IMR-90 (cell line): ENCODE results near the gene TMEM14A. TPM values are rescaled to one million over a fixed set of nuclear protein-coding genes. Genes with fewer than 3 reads are reported as not detected.
"Not testable (repeated sequence)": the region's sequence is repeated elsewhere in the genome, so short reads cannot be mapped to it uniquely, and the experiment has no call there.

Source experiments
- ATAC-seq: fragments of 200-7000 bp; cut with Tn5 transposase; 2 replicates; pipeline ENCODE4 v1.9.1; 2020; ENCODE audit warnings: low read depth, mild to moderate bottlenecking, moderate library complexity
- BruUV-seq: library from RNA; stranded (reverse); fragments of 400-500 nt; replicated peaks from 2 replicates; lab custom pipeline; 2021; lab: Mats Ljungman, UMichigan
- CTCF ChIA-PET: fragments of 300-600 bp; formaldehyde crosslinking; extraction: SDS; loops from one replicate; lab custom pipeline; 2021; ENCODE audit warnings: antibody characterized with exemption; lab: Yijun Ruan, JAX
- POLR2A ChIA-PET: fragments of 300-600 bp; sonication (Branson Sonifier 250); formaldehyde crosslinking; loops from one replicate; lab custom pipeline; 2022; ENCODE audit warnings: antibody characterized with exemption; ENCODE audit not compliant: unreplicated experiment; lab: Charles Lee
- DNase-seq: peaks from one replicate; pipeline ENCODE4 v3.0.0; 2013
- H2AFZ ChIP-seq: replicated peaks from 2 replicates; pipeline ENCODE3; 2013; ENCODE audit warnings: low read length, mild to moderate bottlenecking; ENCODE audit not compliant: poor library complexity
- H2AK5ac ChIP-seq: 2 replicates; pipeline ENCODE4 v1.6.1; 2013; ENCODE audit warnings: low read depth, low read length, inconsistent platforms
- H2AK9ac ChIP-seq: replicated peaks from 2 replicates; pipeline ENCODE3; 2013; ENCODE audit warnings: mild to moderate bottlenecking, low read depth, low read length, moderate library complexity; ENCODE audit not compliant: poor library complexity
- H2BK120ac ChIP-seq: 2 replicates; pipeline ENCODE4 v1.6.1; 2013; ENCODE audit warnings: low read depth, low read length, inconsistent platforms
- H2BK15ac ChIP-seq: 3 replicates; pipeline ENCODE4 v1.6.1; 2013; ENCODE audit warnings: low read depth, low read length, inconsistent platforms
- H2BK20ac ChIP-seq: 2 replicates; pipeline ENCODE4 v1.6.1; 2013; ENCODE audit warnings: low read depth, mild to moderate bottlenecking, inconsistent platforms, low read length, moderate library complexity
- H2BK5ac ChIP-seq: 2 replicates; pipeline ENCODE4 v1.6.1; 2013; ENCODE audit warnings: mild to moderate bottlenecking, low read depth, low read length, inconsistent platforms; ENCODE audit not compliant: poor library complexity, severe bottlenecking
- H3K14ac ChIP-seq: replicated peaks from 2 replicates; pipeline ENCODE4 v1.6.1; 2013; ENCODE audit warnings: low read depth, low read length, inconsistent platforms
- H3K18ac ChIP-seq: 2 replicates; pipeline ENCODE4 v1.6.1; 2013; ENCODE audit warnings: low read depth, low read length, control low read depth
- H3K23ac ChIP-seq: 2 replicates; pipeline ENCODE4 v1.6.1; 2013; ENCODE audit warnings: low read depth, low read length, inconsistent platforms
- H3K27ac ChIP-seq: 2 replicates; pipeline ENCODE4 v1.5.1; 2013; ENCODE audit warnings: mild to moderate bottlenecking, control low read depth, low read length; ENCODE audit not compliant: insufficient read depth
- H3K27me3 ChIP-seq: 2 replicates; pipeline ENCODE4 v1.6.1; 2013; ENCODE audit warnings: low read length; ENCODE audit not compliant: control insufficient read depth, insufficient read depth
- H3K36me3 ChIP-seq: 2 replicates; pipeline ENCODE4 v1.6.1; 2013; ENCODE audit warnings: low read length, mixed read lengths; ENCODE audit not compliant: control insufficient read depth, insufficient read depth
- H3K4ac ChIP-seq: 2 replicates; pipeline ENCODE4 v1.6.1; 2013; ENCODE audit warnings: low read depth, low read length, inconsistent platforms
- H3K4me1 ChIP-seq: 2 replicates; pipeline ENCODE4 v1.6.1; 2013; ENCODE audit warnings: low read length, mixed read lengths; ENCODE audit not compliant: control insufficient read depth, insufficient read depth
- H3K4me2 ChIP-seq: 2 replicates; pipeline ENCODE4 v1.6.1; 2013; ENCODE audit warnings: low read depth, mild to moderate bottlenecking, control low read depth, low read length, moderate library complexity
- H3K4me3 ChIP-seq: 2 replicates; pipeline ENCODE4 v1.5.1; 2013; ENCODE audit warnings: low read depth, mild to moderate bottlenecking, control low read depth, low read length, moderate library complexity; ENCODE audit not compliant: insufficient read depth
- H3K56ac ChIP-seq: 2 replicates; pipeline ENCODE4 v1.6.1; 2013; ENCODE audit warnings: low read length, inconsistent platforms; ENCODE audit not compliant: insufficient read depth; ENCODE audit errors: extremely low read depth
- H3K79me1 ChIP-seq, 2 experiments: 2 replicates each; pipeline ENCODE4 v1.6.1; 2013; ENCODE audit warnings: low read length in 2 of 2, inconsistent platforms in 1 of 2, low read depth in 1 of 2
- H3K9ac ChIP-seq: 2 replicates; pipeline ENCODE4 v1.6.1; 2013; ENCODE audit warnings: low read depth, low read length, control low read depth
- H3K9me1 ChIP-seq: 2 replicates; pipeline ENCODE4 v1.6.1; 2013; ENCODE audit warnings: low read length, inconsistent platforms; ENCODE audit not compliant: insufficient read depth
- H3K9me3 ChIP-seq: 2 replicates; pipeline ENCODE4 v1.6.1; 2013; ENCODE audit warnings: low read length; ENCODE audit not compliant: control insufficient read depth, insufficient read depth
- H4K20me1 ChIP-seq: 2 replicates; pipeline ENCODE4 v1.6.1; 2013; ENCODE audit warnings: low read length, inconsistent platforms; ENCODE audit not compliant: insufficient read depth
- H4K5ac ChIP-seq: 2 replicates; pipeline ENCODE4 v1.6.1; 2013; ENCODE audit warnings: mild to moderate bottlenecking, low read depth, low read length, control low read depth
- H4K8ac ChIP-seq, 2 experiments: 2 replicates each; pipeline ENCODE4 v1.6.1; 2013; ENCODE audit warnings: low read depth in 2 of 2, low read length in 2 of 2, control low read depth in 1 of 2, inconsistent platforms in 1 of 2
- H4K91ac ChIP-seq: 2 replicates; pipeline ENCODE4 v1.6.1; 2013; ENCODE audit warnings: low read depth, low read length, inconsistent platforms; ENCODE audit not compliant: insufficient read depth
- WGBS, 2 experiments: methylation state at CpG; one replicate each; pipeline versions ENCODE4 v1.1.5 to v1.1.7; 2013; ENCODE audit warnings: missing lambda C conversion rate in 2 of 2; ENCODE audit not compliant: insufficient read length in 1 of 2; ENCODE audit errors: extremely low coverage in 2 of 2; 5-methylcytosine and 5-hydroxymethylcytosine counted together
- dilution Hi-C: fragments of 300-500 bp; cut with HindIII; formaldehyde crosslinking; loops from one replicate; pipeline ENCODE4 v1.14.3; 2018; ENCODE audit warnings: low sequenced_read_pairs; ENCODE audit not compliant: unreplicated experiment
- in situ Hi-C: fragments of 300-500 bp; cut with MboI; formaldehyde crosslinking; loops from 3 replicates; pipeline ENCODE4 v1.14.3; 2019; ENCODE audit warnings: low sequenced_read_pairs, inconsistent platforms, mixed read lengths
- intact Hi-C: fragments of 100-400 bp; cut with micrococcal nuclease; formaldehyde crosslinking; loops from 2 replicates; pipeline ENCODE4 v1.10.0; 2022
- polyA plus RNA-seq, 3 experiments: library from polyadenylated mRNA; depleted of rRNA; stranded (reverse); fragments of >200 nt; gene quantifications; 2 replicates each; pipeline ENCODE4 v1.2.3, GENCODE V29; 2012; ENCODE audit warnings: low replicate concordance in 1 of 3
- total RNA-seq: library from RNA; depleted of rRNA; stranded (reverse); fragments of >200 nt; gene quantifications from 2 replicates; pipeline ENCODE4 v1.2.3, GENCODE V29; 2012

TMEM14A gene
- total and polyA plus RNA-seq, 2 of the 4 experiments (the other 2 are of a cell fraction), result 18.5 to 25.1 TPM

- ATAC-seq, H2AK9ac ChIP-seq, H2BK15ac ChIP-seq, H3K23ac ChIP-seq, H2BK20ac ChIP-seq, H3K9me3 ChIP-seq, CTCF ChIA-PET, H3K56ac ChIP-seq, H3K36me3 ChIP-seq, H4K20me1 ChIP-seq, H2BK5ac ChIP-seq, POLR2A ChIA-PET, DNase-seq, H2BK120ac ChIP-seq, H3K27me3 ChIP-seq, H2AK5ac ChIP-seq, H3K18ac ChIP-seq, H4K5ac ChIP-seq, H4K91ac ChIP-seq, H3K4me1 ChIP-seq, H3K4me2 ChIP-seq, H4K8ac ChIP-seq, H3K9me1 ChIP-seq, intact Hi-C loops, H3K9ac ChIP-seq, H3K4ac ChIP-seq, in situ Hi-C loops, BruUV-seq, dilution Hi-C loops, H2AFZ ChIP-seq, H3K79me1 ChIP-seq, H3K4me3 ChIP-seq, H3K14ac ChIP-seq, H3K27ac ChIP-seq: not testable (repeated sequence)
- 60% methylated on average over 1 of the region's 6 CpGs; no CpG with 5 or more reads in 1 of the 2 experiments for WGBS, 2 experiments
These were observed 34.0 kb downstream of the TMEM14A start for GRCh38 chr6:52704781-52705502.
